GM08714 (cell line): ENCODE data around the gene LDAH.

Source experiments
- H3K4me3 ChIP-seq: fragments of 200-500 bp; sonication (Bioruptor generic); 2 replicates; pipeline ENCODE4 v1.5.1; 2014; ENCODE audit warnings: mild to moderate bottlenecking, low read length, inconsistent platforms
- ZNF274 ChIP-seq: IDR thresholded peaks from 2 replicates; pipeline ENCODE4 v1.6.1; 2012; ENCODE audit warnings: mild to moderate bottlenecking, low read depth, low read length

The LDAH gene

GRCh38 chr2:20691076-20691734 is 131.7 kb downstream of the LDAH start:
- no peak for TF ChIP-seq ZNF274
- H3K4me3 ChIP-seq: no peak overlapping the region

GRCh38 chr2:20689428-20690264 is 133.3 kb downstream of the LDAH start:
- no peak overlapping the region for H3K4me3 ChIP-seq
- TF ChIP-seq ZNF274: no peak

- no peak for TF ChIP-seq ZNF274
These were observed 135.6 kb downstream of the LDAH start for GRCh38 chr2:20687260-20687832.

GRCh38 chr2:20684581-20685063 is 138.3 kb downstream of the LDAH start:
- TF ChIP-seq ZNF274: no peak
- no peak overlapping the region for H3K4me3 ChIP-seq

More at GRCh38 chr2:20687260-20687832, 135.6 kb downstream of the LDAH start:
- H3K4me3 ChIP-seq: no peak overlapping the region

- no peak for TF ChIP-seq ZNF274
- no peak overlapping the region for H3K4me3 ChIP-seq
These were observed 140.6 kb downstream of the LDAH start for GRCh38 chr2:20682167-20682920.

GRCh38 chr2:20680744-20681375 is 142.0 kb downstream of the LDAH start:
- TF ChIP-seq ZNF274: no peak
- no peak overlapping the region for H3K4me3 ChIP-seq

GRCh38 chr2:20678780-20679179 is 144.1 kb downstream of the LDAH start:
- TF ChIP-seq ZNF274: no peak
- H3K4me3 ChIP-seq: no peak overlapping the region

- no peak for TF ChIP-seq ZNF274
- no peak overlapping the region for H3K4me3 ChIP-seq
These were observed 144.9 kb downstream of the LDAH start for GRCh38 chr2:20678086-20678395.

GRCh38 chr2:20677301-20678085 is 145.4 kb downstream of the LDAH start:
- H3K4me3 ChIP-seq: no peak overlapping the region
- no peak for TF ChIP-seq ZNF274

- H3K4me3 ChIP-seq: no peak overlapping the region
- no peak for TF ChIP-seq ZNF274
These were observed 146.3 kb downstream of the LDAH start for GRCh38 chr2:20676353-20677215.

GRCh38 chr2:20675701-20676352 is 147.1 kb downstream of the LDAH start:
- H3K4me3 ChIP-seq: no peak overlapping the region
- TF ChIP-seq ZNF274: no peak
